Peyer's patch (tissue), 4 donors: ENCODE measurements around the gene TSPAN33. TPM values are rescaled to one million over a fixed set of nuclear protein-coding genes. Genes with fewer than 3 reads are reported as not detected.

Experiments used
- DNase-seq, 3 donors: peaks; one replicate each; pipeline ENCODE4 v3.0.0-alpha.2; 2017 to 2019
- H3K27ac ChIP-seq, 4 donors: fragments of 200-600 bp; sonication (generic); one replicate each; pipeline ENCODE4 v1.5.1; 2016 to 2019
- H3K27me3 ChIP-seq, 2 donors: fragments of 200-600 bp; sonication (generic); one replicate each; pipeline ENCODE4 v1.5.1; 2019
- H3K36me3 ChIP-seq, 3 donors: fragments of 200-600 bp; sonication (generic); one replicate each; pipeline ENCODE4 v1.5.1; 2016 to 2019
- H3K4me1 ChIP-seq, 4 donors: fragments of 200-600 bp; sonication (generic); one replicate each; pipeline ENCODE4 v1.5.1; 2016 to 2019
- H3K4me3 ChIP-seq, 4 donors: fragments of 200-600 bp; sonication (generic); 1 replicate in 3 of 4; 2 replicates in 1 of 4; pipeline ENCODE4 v1.5.1; 2016 to 2019; ENCODE audit warnings: mild to moderate bottlenecking in 1 of 4
- H3K9me3 ChIP-seq, 4 donors: fragments of 200-600 bp; sonication (generic); one replicate each; pipeline ENCODE4 v1.5.1; 2016 to 2019; ENCODE audit warnings: mild to moderate bottlenecking in 1 of 4
- POLR2A ChIP-seq, 2 donors: fragments of 450-650 bp; IDR thresholded peaks; one replicate each; pipeline ENCODE4 v1.5.1; 2017; ENCODE audit warnings: antibody characterized with exemption in 2 of 2, mild to moderate bottlenecking in 2 of 2, moderate library complexity in 2 of 2
- total RNA-seq, 4 donors: library from RNA; depleted of rRNA; stranded (reverse); fragments of >200 nt; gene quantifications; one replicate each; pipeline ENCODE4 v1.1.0, GENCODE V29; 2016
- TF ChIP-seq, protein P1 (sequence below), 6 experiments: fragments of 450-650 bp in 4 of 6; fragments of 200-600 bp in 2 of 6; sonication (generic) in 1 of 6; IDR thresholded peaks; one replicate each; pipeline ENCODE4 v1.5.1; 2017 to 2019; ENCODE audit warnings: antibody characterized with exemption in 6 of 6, mild to moderate bottlenecking in 3 of 6, moderate library complexity in 1 of 6

Gene TSPAN33
- total RNA-seq, 4 donors from 2014 or later, result 1.0 to 28.9 (median 3.5) TPM

DNA sequence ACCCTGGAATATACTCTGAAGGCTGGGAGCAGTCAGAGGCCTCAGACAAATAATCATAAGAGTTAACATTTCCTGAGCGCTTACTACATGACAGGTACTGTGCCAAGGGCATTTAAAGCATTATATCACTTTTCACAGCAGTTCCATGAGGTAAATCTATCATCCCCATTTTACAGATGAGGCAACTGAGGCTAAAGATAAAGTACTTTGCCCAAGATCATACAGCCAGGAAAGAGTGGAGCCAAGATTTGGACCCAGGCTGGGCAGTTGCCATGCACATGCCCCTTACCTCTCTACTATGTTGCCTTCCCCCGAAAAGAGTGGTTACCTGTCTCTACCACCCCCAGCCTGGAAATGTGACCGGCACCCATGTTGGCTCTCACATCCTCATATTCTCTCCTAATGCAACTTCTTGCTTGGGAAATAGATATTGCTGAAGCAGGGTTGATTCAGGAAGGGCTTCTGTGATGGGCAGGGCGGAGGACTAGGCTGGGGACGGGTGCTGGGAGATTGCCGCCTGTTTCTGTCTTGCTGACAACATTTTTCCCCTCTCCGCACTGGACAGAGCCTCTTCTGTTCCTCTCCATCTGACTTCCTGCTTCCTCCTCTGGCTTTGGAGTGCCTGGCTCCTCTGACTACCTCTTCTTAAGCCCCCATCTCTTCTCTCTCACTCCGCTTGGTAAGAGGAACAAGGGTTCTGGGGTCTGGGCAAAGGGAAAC lies 57.7 kb downstream of the TSPAN33 start:
- no peaks in the 10 kb centered on the region for H3K9me3 ChIP-seq

DNA sequence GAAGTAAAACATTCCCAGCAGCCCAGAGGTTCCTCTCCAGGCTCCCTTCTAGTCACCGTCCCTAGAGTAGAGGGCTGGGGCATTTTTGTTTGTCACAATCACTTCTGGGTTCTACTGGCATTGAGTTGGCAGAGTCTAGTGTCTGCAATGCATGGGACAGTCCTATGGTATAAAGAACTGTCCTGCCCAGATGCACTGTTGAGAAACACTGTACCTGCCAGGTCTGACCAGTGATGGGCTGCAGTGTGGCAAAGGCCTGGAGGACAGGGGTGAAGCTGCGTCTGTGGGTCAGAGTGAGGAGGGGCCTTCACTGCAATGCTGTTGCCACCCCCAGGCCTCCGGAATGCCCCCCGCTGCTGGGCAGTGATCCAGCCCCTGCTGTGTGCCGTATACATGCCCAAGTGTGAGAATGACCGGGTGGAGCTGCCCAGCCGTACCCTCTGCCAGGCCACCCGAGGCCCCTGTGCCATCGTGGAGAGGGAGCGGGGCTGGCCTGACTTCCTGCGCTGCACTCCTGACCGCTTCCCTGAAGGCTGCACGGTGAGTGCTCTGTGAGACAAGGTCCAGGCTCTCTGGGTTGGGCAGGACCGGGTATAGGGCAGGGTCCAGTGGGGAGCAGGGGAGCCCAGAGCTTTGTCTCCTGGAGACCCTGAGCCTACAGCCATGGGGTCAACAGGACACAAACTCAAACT lies 58.7 kb downstream of the TSPAN33 start:
- Histone ChIP-seq H3K4me1 (no peaks in the 10 kb centered on the region), H3K9me3 (no peaks in the 10 kb centered on the region), H3K27me3 (no peaks in the 10 kb centered on the region), H3K27ac (no peak overlapping the region), H3K36me3 (no peaks in the 10 kb centered on the region), H3K4me3 (no peak overlapping the region)
- TF ChIP-seq, protein P1, sequence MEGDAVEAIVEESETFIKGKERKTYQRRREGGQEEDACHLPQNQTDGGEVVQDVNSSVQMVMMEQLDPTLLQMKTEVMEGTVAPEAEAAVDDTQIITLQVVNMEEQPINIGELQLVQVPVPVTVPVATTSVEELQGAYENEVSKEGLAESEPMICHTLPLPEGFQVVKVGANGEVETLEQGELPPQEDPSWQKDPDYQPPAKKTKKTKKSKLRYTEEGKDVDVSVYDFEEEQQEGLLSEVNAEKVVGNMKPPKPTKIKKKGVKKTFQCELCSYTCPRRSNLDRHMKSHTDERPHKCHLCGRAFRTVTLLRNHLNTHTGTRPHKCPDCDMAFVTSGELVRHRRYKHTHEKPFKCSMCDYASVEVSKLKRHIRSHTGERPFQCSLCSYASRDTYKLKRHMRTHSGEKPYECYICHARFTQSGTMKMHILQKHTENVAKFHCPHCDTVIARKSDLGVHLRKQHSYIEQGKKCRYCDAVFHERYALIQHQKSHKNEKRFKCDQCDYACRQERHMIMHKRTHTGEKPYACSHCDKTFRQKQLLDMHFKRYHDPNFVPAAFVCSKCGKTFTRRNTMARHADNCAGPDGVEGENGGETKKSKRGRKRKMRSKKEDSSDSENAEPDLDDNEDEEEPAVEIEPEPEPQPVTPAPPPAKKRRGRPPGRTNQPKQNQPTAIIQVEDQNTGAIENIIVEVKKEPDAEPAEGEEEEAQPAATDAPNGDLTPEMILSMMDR (IDR thresholded peaks at IDR 0.05), result no peak
- no peak for TF ChIP-seq POLR2A (IDR thresholded peaks at IDR 0.05)
- no peak for DNase-seq

More for the DNA sequence above, 57.7 kb downstream of the TSPAN33 start:
- no peak for DNase-seq
- TF ChIP-seq, protein P1 (IDR thresholded peaks at IDR 0.05), result no peak
- TF ChIP-seq POLR2A (IDR thresholded peaks at IDR 0.05), result no peak
- Histone ChIP-seq H3K27me3 (no peaks in the 10 kb centered on the region), H3K4me3 (no peak overlapping the region), H3K27ac (no peak overlapping the region), H3K4me1 (no peaks in the 10 kb centered on the region), H3K36me3 (no peaks in the 10 kb centered on the region)

DNA sequence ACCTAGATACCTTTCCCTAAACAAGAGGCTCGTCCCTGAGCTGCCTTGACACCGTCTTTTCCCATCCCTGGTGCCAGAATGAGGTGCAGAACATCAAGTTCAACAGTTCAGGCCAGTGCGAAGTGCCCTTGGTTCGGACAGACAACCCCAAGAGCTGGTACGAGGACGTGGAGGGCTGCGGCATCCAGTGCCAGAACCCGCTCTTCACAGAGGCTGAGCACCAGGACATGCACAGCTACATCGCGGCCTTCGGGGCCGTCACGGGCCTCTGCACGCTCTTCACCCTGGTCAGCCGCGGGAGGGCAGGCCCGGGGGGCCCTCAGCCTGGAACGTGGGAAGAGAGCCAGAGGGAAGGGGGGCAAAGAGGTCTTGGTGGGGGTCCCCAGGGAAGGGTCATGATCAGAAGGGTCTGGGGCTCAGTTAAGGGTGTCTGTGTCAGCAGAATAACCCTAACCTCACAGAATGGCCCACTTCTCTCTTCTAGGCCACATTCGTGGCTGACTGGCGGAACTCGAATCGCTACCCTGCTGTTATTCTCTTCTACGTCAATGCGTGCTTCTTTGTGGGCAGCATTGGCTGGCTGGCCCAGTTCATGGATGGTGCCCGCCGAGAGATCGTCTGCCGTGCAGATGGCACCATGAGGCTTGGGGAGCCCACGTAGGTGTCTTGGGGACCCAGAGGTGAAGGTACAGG lies 60.8 kb downstream of the TSPAN33 start:
- H3K4me1 ChIP-seq, result no peaks in the 10 kb centered on the region
- H3K27ac ChIP-seq, result no peak overlapping the region
- no peak for TF ChIP-seq POLR2A (IDR thresholded peaks at IDR 0.05)
- TF ChIP-seq, protein P1 (IDR thresholded peaks at IDR 0.05), result no peak
- H3K27me3 ChIP-seq, result no peaks in the 10 kb centered on the region
- H3K4me3 ChIP-seq, result no peak overlapping the region
- no peaks in the 10 kb centered on the region for H3K36me3 ChIP-seq
- no peaks in the 10 kb centered on the region for H3K9me3 ChIP-seq
- DNase-seq, result peak in 1 of 3 donors; percentile 45

DNA sequence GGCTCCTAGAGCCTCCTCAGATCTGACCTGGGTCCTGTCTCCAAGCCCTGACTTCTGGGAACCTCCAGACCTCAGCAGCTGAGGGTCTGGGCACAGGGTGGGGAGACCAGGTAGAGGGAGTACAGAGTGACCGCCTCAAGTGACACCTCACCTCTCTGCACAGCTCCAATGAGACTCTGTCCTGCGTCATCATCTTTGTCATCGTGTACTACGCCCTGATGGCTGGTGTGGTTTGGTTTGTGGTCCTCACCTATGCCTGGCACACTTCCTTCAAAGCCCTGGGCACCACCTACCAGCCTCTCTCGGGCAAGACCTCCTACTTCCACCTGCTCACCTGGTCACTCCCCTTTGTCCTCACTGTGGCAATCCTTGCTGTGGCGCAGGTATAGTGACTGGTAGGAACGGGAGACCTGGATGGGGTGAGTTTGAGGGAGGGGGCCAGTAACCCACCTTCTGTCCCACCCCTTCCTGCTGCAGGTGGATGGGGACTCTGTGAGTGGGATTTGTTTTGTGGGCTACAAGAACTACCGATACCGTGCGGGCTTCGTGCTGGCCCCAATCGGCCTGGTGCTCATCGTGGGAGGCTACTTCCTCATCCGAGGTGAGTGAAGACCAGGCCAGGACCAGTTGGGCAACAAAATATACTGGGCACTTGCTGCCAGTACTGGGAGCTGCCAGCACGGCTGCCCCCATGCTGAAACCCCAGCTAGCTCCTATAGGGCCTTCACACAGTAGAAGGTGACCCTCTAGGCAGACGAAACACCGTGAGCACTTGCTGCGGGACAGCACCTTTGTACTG lies 61.7 kb downstream of the TSPAN33 start:
- H3K27me3 ChIP-seq, result no peaks in the 10 kb centered on the region
- H3K4me3 ChIP-seq, result no peak overlapping the region
- H3K36me3 ChIP-seq, result no peaks in the 10 kb centered on the region
- no peak for TF ChIP-seq POLR2A (IDR thresholded peaks at IDR 0.05)
- TF ChIP-seq, protein P1 (IDR thresholded peaks at IDR 0.05), result no peak
- no peak for DNase-seq
- H3K9me3 ChIP-seq, result no peaks in the 10 kb centered on the region
- H3K4me1 ChIP-seq, result no peaks in the 10 kb centered on the region
- no peak overlapping the region for H3K27ac ChIP-seq

DNA sequence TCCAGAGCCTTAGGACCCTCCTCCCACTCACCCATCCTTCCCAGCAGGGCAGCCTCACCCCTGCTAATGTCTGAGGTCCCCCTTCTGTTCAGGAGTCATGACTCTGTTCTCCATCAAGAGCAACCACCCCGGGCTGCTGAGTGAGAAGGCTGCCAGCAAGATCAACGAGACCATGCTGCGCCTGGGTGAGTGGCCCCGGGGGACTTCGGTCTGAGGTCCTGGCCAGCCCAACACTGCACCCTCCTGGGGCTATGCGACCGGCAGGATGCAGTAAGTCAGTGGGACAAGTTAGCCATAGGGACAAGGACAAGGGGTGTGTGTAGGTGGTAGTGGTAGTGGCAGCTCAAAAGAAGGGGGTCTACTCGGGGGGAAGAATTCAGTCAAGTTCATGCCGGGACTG lies 64.2 kb downstream of the TSPAN33 start:
- Histone ChIP-seq H3K27ac (no peak overlapping the region), H3K9me3 (no peaks in the 10 kb centered on the region), H3K4me3 (no peak overlapping the region), H3K4me1 (no peaks in the 10 kb centered on the region), H3K36me3 (no peaks in the 10 kb centered on the region), H3K27me3 (no peaks in the 10 kb centered on the region)
- peak in 1 of 3 donors; percentile 29 for DNase-seq
- TF ChIP-seq POLR2A (IDR thresholded peaks at IDR 0.05), result no peak
- TF ChIP-seq, protein P1 (IDR thresholded peaks at IDR 0.05), result no peak
